GM18499 (cell line): ENCODE measurements around the gene CCP110.
"Not testable (repeated sequence)": the region's sequence is repeated elsewhere in the genome, so short reads cannot be mapped to it uniquely, and the experiment has no call there.

Source experiments
- ATAC-seq: cut with Tn5 transposase; IDR thresholded peaks from one replicate; pipeline ENCODE4 v1.9.1; 2021; ENCODE audit warnings: moderate number of reproducible peaks; ENCODE audit not compliant: insufficient read depth, unreplicated experiment

The CCP110 gene

DNA sequence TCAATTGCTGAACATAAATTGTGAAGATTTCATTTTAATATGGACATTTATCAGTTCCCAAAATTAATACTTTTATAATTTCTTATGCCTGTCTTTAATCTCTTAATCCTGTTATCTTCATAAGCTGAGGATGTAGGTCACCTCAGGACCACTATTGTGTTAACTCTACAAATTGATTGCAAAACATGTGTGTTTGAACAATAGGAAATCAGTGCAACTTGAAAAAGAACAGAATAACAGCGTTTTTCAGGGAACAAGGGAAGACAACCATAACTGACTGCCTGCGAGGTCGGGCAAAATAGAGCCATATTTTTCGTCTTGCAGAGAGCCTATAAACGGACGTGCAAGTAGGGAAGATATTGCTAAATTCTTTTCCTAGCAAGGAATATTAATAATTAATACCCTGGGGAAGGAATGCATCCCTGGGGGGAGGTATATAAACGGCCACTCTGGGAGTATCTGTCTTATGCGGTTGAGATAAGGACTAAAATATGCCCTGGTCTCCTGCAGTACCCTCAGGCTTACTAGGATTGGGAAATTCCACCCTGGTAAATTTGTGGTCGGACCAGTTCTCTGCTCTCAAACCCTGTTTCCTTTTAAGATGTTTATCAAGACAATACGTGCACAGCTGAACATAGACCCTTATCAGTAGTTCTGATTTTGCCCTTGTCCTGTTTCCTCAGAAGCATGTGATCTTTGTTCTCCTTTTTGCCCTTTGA, 19.7 kb downstream of the CCP110 start:
- not testable (repeated sequence) for ATAC-seq

DNA sequence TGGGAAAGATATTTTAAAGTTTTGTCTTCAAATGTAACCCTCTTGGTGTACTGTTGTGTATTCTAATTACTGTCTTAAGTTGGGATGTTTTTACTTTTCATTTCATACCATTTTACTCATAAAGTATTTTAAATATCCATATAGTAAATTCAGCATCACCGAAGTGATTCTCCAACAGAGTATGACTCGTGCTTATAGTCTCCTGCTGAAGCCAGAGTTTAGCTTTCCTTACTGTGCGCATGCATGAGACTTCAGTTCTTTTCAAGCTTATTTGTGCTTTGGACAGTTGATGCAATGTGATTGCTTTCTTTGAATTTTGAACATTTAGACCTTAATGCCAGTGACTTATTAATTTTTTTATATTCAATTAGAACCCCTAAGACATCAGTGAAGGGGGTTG, 24.4 kb downstream of the CCP110 start:
- no peak for ATAC-seq

DNA sequence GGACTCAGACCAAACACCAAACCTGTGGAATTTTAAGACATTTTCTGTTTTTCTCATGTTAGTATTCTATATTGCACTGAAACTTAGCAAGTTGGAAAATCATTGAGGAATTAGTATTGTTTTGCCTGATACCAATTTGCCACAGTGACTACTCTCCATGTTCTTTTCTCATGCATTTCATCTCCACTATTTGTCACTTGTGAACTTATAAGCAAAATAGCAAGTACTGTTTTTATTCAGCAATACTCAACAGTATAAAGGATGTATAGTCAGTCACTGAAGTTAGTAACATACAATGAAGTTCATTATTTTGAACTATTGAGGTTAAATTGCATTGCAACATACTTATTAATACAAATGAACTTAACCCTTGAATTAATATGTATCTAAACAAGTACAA, 25.9 kb downstream of the CCP110 start:
- no peak for ATAC-seq

DNA sequence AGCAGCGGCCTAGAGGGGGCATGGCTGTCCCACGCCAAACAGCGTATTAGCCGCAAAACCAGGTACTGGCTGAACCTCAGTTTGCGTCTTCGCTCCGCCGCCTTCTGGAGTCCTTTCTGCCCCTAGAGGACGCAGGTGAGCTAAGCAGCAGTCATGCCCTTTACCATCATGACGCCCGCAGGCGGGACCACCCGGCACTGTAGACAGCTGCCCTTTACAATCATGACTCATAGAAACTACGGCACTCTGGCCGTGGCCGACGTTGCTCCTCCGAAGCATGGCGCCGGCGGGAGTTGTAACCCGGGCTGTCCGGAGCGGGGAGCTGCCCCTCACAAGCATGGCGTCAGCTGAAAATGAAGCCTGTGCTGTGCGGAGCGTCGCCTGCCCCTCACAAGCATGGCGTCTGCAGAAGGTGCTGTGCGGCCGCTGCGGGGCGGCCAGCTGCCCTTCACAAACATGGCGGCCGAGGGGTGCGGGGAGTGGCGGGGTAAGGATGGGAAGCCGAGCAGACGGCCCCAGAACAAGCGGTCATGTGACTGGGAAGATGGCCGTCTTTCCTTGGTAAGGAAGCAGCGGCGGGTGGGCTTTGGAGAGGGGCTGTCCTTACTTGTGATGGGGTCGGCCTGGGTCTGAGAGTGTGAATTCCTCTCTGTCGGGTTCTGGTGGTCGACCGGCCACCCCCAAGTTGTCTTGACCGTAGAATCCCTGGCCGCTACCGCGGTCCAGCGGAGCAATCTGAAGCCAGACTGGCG, 31.6 kb downstream of the CCP110 start, which contains the start of gene VPS35L:
Gene VPS35L, plus strand, starts transcription at position 518 of the 752 bp plus-strand sequence. Its CDS starts 27 bp downstream, at position 545.
- ATAC-seq = peak; percentile 74

DNA sequence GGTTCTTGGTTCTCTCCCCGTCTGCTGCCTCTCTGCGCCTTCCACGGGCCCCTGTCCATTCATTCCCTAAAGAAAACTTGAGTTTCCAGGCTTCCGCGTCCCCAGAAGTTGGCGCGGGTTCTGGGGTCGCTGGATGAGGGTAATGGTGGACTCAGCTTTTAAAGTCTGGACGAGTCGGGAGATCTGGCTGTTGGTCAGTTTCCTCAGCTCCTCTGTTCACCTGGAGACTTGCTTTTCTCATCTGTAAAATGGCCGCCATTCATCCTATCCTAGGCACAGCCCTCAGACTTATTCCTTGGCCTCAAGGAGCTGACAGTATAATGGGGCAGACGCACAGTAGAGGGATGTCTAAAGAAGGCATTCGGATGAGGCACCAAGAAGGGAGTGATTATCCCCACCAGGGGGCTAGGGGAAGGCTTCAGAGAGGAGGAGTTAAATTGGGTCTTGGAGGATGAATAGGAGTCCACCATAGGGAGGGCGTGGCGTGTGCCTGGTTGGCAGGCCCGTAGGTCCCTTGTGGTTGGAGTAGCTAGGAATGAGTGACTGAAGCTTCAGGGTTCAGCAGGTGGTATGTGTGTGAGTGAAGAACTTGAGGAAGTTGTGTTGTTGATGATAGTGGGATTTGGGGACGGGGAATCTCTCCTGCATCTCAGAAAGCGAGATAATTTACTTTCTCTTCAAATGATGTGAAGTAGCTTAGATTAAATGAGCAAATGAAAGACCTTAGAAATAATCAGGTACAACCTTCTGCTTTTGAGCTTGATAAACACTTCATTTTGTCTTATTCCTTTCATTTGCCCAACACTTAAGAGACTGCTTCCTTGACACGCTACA, 32.4 kb downstream of the CCP110 start:
- no peak for ATAC-seq

DNA sequence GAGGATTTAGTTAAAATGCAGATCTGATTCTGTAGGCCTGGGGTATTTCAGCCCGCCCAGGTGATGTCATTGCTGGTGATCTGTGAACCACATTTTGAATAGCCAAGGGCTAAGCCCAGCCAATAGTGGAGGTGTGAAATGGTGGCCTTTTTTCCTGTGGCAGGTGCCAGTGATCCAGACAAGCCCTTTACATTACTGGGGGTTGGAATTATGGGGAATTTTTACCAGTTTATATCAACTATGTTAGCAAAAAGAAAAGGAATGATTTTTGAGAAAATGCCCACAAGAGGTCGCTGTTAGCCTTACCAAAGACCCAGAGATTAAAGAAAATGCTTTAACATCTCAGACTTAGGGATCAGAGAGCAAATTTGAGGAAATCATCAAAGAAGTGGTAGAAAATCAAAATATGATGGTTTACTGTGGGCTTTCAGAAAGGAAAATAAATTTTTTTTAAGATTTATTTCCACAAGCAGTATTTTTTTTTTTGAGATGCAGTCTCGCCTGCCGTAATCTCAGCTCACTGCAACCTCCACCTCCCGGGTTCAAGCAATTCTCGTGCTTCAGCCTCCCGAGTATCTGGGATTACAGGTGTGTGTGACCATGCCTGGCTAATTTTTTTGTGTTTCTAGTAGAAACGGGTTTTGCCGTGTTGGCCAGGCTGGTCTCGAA, 35.6 kb downstream of the CCP110 start:
- no peak for ATAC-seq

DNA sequence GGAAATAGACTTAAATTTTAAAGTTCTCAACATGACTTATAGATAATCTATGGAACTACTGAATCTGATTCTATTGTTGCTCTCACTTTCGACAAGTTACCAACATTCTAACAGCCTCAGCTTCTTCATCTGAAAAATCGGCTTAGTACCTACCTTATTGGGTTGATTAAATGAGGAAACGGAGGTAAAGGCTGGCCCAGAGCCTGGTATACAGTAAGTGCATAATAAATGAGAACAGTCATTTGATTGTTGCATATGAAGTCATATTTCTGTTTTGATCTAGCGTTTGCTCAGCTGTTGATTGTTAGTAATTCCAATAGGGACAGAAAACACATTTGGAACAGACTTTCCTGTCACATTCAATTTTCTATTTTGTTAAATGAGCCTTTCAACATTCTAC, 36.3 kb downstream of the CCP110 start:
- no peak for ATAC-seq

DNA sequence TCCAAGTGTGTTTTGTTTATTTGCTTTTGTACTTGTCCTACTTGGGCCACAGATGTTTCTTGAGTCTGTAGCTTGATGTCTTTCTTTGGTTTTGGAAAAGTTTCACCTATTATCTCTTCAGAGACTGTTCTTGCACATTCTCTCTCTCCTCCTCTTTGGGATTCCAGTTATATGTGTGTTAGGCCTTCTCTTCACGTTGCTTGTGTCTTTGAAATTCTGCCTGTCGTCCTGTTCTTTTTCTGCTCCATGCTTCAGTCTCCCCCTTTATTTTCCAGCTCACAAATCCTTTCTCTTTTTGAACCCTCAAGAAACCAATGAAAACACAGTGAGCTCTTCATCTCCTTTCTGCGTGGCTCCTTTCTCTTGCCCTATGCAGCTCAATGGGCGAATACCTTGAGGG, 39.6 kb downstream of the CCP110 start:
- ATAC-seq = no peak

DNA sequence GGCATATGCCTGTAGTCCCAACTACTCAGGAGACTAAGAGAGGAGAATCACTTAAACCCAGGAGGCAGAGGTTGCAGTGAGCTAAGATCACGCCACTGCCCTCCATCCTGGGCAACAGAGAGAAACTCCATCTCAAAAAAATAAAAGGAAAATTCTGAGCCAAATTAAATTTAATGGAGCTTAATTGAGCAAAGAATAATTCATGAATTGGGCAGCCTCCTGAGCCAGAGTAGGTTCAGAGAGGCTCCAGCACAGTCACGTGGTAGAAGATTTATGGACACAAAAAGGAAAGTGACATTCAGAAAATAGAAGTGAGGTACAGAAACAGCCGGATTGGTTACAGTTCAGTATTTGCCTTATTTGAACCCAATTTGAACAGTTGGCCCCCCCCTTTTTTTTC, 42.6 kb downstream of the CCP110 start:
- ATAC-seq = no peak

DNA sequence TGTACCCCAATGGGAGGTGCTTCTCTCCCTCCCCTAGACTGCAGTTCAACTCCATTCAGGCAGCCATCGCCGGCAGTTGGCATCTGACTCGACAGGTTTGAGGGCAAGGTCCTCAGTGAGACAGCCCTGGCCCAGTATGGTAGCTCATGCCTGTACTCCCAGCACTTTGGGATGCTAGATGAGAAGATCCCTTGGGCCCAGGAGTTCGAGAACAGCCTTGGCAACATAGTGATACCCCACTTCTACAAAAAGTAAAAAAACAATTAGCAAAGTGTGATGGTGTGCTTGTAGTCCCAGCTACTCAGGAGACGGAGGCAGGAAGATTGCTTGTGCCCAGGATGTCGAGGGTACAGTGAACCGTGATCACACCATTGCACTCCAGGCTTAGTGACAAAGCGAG, 43.8 kb downstream of the CCP110 start:
- ATAC-seq = no peak

DNA sequence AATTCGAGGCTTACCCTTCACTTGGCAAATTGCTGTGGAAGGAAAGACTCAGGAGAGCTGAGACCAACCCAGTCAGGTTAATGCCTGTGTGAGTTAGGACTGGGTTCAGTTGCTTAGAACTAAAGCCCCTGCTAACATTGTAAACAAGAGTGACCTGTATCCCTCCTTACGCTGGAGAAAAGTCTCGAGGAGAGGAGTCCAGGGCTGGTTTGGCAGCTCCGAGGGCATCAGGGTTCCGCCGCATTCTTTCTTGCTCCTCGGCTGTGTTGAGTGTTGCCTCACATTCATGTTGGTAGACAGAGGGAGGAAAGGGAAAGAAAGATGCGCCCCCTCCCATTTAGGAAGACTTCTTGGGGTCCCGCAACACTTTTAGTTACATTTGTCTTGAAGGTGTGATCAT, 50.3 kb downstream of the CCP110 start:
- no peak for ATAC-seq

DNA sequence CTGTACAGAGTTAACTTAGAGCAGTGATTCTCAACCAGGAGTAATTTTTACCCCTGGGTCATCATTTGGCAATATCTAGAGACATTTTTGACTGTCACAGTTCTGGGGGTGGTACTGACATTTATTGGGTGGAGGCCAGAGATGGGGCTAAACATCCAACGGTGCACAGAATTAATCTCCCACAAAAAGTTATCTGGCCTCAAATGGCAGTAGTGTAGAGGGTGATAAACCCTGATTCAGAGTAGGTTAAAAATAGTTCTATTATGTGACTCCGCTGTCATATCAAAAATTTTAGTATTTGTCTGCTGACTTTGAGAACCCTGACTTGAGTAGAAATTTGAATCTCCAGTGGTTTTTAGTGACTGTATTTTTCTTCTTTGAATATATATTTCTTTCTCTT, 50.9 kb downstream of the CCP110 start:
- no peak for ATAC-seq

DNA sequence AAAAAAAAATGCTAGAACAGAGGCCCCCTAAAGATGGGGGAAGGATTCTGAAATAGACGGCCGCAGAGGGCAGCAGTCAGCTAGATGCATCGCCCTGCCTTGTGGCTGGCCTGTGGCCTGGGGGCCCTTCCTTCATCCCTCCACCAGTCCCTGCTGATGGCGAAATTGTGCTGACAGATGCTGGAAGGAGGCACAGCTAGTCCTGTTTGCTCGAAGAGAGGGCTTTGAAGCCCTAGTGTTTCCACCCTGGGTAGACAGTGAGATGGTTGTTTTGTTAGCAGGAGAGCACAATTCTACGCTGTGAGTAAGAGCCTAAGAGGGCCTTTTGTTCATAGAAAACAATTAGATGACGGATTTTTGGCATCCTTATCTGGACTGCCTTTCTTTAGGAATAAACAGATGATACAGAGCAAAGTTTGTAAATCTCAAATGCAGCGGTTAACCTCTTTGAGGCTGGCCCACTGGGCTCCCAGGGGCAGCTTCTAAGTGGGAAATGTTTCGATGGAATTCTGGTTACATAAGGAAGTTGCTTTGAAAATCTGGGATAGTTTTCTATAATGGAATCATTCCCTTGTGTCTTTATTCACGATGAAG, 54.7 kb downstream of the CCP110 start:
- no peak for ATAC-seq

DNA sequence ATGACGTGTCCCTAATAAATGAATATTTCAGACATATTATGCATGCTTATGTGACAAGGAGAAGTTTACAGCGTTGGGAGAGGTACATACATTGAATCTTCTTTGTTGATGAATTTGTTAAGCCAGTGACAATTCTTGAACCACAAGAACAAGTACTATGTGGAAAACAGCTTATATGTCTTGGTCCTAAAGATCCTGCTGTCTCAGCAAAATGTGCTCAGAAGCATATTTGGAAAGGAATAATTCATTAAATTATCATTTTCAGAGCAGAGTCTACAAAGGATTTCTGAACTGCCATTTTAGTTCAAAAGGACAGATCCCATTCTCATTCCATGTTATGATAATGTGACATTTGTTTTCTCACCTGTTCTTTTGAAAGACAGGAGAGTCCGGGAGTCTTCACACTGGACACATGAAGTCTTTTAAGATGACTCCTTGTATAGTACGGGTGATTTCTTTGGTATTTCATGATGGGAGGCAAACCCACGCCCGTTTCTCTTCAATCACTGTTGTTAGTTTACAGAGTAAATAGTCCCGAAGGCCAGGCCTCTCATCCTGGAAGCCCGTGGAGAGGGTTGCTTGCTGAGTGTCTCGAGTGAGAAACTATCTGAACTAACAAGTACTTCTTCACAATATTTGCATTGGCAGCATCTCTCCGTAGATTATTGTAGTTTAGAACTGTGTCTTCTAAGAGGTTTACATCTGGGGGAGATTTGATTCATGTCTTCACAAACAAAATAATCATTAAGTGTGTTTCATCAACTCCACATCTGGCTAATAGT, 58.5 kb downstream of the CCP110 start:
- ATAC-seq = no peak

DNA sequence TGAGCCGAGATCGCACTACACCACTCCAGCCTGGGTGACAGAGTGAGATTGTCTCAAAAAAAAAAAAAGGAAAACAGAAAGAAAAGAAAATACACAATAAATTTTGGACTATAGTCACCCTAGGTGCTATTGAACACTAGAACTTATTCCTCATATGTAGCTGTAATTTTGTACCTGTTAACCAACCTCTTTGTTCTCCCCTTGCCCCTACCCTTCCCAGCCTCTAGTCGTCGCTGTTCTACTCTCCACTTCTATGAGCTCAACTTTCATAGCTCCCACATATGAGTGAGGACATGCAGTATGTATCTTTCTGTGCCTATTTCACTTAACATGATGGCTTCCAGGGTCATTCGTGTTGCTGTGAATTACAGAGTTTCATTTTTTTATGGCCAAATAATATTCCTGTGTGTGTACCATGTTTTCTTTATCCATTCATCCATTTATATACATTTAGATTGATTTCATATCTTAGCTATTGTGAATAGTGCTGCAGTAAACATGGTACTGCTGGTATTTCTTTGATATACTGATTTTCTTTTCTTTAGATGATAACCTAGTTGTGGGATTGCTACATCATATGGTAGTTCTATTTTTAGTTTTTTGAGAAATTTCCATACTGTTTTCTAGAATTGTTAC, 60.0 kb downstream of the CCP110 start:
- no peak for ATAC-seq

DNA sequence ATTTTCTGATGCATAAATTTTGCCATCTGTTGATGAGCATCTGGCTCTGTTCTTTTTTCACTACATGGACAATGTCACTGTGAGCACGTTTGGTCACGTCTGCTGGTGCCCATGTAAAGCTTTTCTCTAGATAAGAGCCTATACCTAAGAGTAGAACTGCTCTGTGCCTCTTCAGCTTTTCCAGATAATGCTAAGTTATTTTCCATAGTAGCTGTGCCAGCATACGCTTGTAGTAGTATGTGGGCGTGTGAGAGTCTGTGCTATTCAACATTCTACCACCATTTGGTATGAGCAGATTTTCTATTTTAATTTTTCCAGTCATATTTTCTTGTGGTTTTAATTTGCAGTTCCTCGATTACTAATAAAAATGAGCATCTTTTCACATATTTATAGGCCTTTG, 64.9 kb downstream of the CCP110 start:
- no peak for ATAC-seq

DNA sequence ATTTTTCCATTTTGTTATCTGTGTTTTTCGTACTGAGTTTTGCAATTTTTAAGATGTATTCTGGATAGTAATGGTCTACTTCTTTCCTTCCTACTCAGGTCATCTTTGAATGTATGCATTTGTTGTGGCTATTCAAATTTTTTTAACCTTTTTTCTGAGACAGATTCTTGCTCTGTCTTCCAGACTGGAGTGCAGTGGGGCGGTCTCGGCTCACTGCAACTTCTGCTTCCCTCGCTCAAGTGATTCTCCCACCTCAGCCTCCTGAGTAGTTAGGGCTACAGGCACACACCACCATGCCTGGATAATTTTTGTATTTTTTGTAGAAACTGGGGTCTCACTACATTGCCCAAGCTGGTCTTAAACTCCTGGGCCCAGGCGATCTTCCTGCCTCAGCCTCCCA, 65.4 kb downstream of the CCP110 start:
- ATAC-seq = no peak

DNA sequence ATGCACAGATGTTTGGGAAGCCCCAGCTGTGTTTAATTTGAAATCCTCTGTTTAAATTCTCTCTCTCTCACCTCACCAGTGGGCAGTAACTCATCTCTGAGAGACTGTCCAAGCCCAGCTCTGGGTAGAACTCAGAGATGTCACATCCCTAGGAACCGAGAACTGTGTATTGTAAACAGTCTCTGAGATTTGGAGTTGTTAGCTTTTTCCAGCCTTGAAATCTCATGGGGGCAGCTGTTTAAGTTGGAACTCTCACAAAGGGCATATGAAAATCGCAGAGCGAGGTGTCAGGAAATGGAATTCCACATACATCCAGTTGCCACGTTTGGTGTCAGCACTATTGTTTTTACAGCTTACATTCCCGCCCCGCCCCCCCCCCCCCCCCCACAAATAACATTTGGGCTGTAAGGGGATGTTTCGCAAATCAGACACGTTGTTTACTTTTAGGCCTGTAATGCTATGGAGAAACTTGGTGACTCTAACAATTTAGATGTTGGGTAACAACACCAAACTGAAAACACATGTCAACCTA, 66.1 kb downstream of the CCP110 start:
- no peak for ATAC-seq
